AG04450 (cell line): ENCODE results near the gene RALGPS1. TPM values are rescaled to one million over a fixed set of nuclear protein-coding genes. Genes with fewer than 3 reads are reported as not detected.

Source experiments
- CTCF ChIA-PET: fragments of 300-600, 350-600 bp; formaldehyde crosslinking; extraction: SDS; loops from one replicate; lab custom pipeline; 2022; ENCODE audit warnings: antibody characterized with exemption, inconsistent platforms; lab: Charles Lee
- POLR2A ChIA-PET: fragments of 350-600 bp; formaldehyde crosslinking; extraction: SDS; loops from one replicate; lab custom pipeline; 2021; ENCODE audit warnings: antibody characterized with exemption, inconsistent platforms; lab: Yijun Ruan, JAX
- DNase-seq: peaks from one replicate; pipeline ENCODE4 v3.0.0-alpha.2; 2011; ENCODE audit warnings: low read depth, low spot score
- H3K27ac ChIP-seq: one replicate; pipeline ENCODE4 v1.5.1; 2012; ENCODE audit warnings: low read depth, low read length, control low read depth
- H3K27me3 ChIP-seq: one replicate; pipeline ENCODE4 v1.6.0; 2012; ENCODE audit warnings: low read length; ENCODE audit not compliant: control insufficient read depth, insufficient read depth
- H3K4me3 ChIP-seq: 2 replicates; pipeline ENCODE4 v1.5.1; 2011; ENCODE audit warnings: mild to moderate bottlenecking, low read depth, low read length, control low read depth
- H3K9me3 ChIP-seq: 2 replicates; pipeline ENCODE4 v1.5.1; 2012; ENCODE audit warnings: low read length; ENCODE audit not compliant: control insufficient read depth, insufficient read depth
- polyA plus RNA-seq: library from polyadenylated mRNA; depleted of rRNA; stranded (reverse); fragments of >200 nt; gene quantifications from 2 replicates; pipeline ENCODE4 v1.2.3, GENCODE V29; 2011
- TF ChIP-seq, protein P1 (sequence below): IDR thresholded peaks from 2 replicates; pipeline ENCODE4 v1.5.1; 2011; ENCODE audit warnings: low read depth, low read length, control low read depth, inconsistent platforms

Gene RALGPS1
- polyA plus RNA-seq, 1 experiment: 4.6 TPM

- Histone ChIP-seq H3K27me3 (no peaks in the 10 kb centered on the region), H3K9me3 (no peaks in the 10 kb centered on the region), H3K27ac (peak overlapping the region; percentile 11), H3K4me3 (no peak overlapping the region)
- TF ChIP-seq, protein P1, sequence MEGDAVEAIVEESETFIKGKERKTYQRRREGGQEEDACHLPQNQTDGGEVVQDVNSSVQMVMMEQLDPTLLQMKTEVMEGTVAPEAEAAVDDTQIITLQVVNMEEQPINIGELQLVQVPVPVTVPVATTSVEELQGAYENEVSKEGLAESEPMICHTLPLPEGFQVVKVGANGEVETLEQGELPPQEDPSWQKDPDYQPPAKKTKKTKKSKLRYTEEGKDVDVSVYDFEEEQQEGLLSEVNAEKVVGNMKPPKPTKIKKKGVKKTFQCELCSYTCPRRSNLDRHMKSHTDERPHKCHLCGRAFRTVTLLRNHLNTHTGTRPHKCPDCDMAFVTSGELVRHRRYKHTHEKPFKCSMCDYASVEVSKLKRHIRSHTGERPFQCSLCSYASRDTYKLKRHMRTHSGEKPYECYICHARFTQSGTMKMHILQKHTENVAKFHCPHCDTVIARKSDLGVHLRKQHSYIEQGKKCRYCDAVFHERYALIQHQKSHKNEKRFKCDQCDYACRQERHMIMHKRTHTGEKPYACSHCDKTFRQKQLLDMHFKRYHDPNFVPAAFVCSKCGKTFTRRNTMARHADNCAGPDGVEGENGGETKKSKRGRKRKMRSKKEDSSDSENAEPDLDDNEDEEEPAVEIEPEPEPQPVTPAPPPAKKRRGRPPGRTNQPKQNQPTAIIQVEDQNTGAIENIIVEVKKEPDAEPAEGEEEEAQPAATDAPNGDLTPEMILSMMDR: no peak
- ChIA-PET CTCF (no interaction called here), POLR2A (no interaction called here)
- DNase-seq: no peak
These were observed 172.2 kb downstream of the RALGPS1 start for GRCh38 chr9:127086771-127087170.

GRCh38 chr9:127087411-127087810 lies 172.8 kb downstream of the RALGPS1 start:
- no peaks in the 10 kb centered on the region for H3K27me3 ChIP-seq
- H3K9me3 ChIP-seq: no peaks in the 10 kb centered on the region
- H3K27ac ChIP-seq: no peak overlapping the region
- no peak overlapping the region for H3K4me3 ChIP-seq
- POLR2A ChIA-PET: no interaction called here
- CTCF ChIA-PET: no interaction called here
- TF ChIP-seq, protein P1: no peak
- no peak for DNase-seq

- POLR2A ChIA-PET: no interaction called here
These were observed 173.3 kb downstream of the RALGPS1 start for GRCh38 chr9:127087836-127088235.

GRCh38 chr9:127088724-127089615 lies 174.4 kb downstream of the RALGPS1 start:
- DNase-seq: no peak
- Histone ChIP-seq H3K4me3 (no peak overlapping the region), H3K9me3 (no peaks in the 10 kb centered on the region), H3K27me3 (no peaks in the 10 kb centered on the region), H3K27ac (no peak overlapping the region)
- TF ChIP-seq, protein P1: no peak
- ChIA-PET CTCF (no interaction called here), POLR2A (no interaction called here)

More at GRCh38 chr9:127087836-127088235, 173.3 kb downstream of the RALGPS1 start:
- no peaks in the 10 kb centered on the region for H3K9me3 ChIP-seq
- DNase-seq: no peak
- no peak overlapping the region for H3K4me3 ChIP-seq
- CTCF ChIA-PET: no interaction called here
- H3K27ac ChIP-seq: no peak overlapping the region
- TF ChIP-seq, protein P1: no peak
- no peaks in the 10 kb centered on the region for H3K27me3 ChIP-seq

- Histone ChIP-seq H3K27me3 (no peaks in the 10 kb centered on the region), H3K4me3 (no peak overlapping the region), H3K9me3 (no peaks in the 10 kb centered on the region), H3K27ac (no peak overlapping the region)
- ChIA-PET CTCF (no interaction called here), POLR2A (no interaction called here)
- TF ChIP-seq, protein P1: no peak
- DNase-seq: no peak
These were observed 175.1 kb downstream of the RALGPS1 start for GRCh38 chr9:127089631-127090081.
